Loucy (cell line): ENCODE data around the gene MBNL1.

Experiments used
- H2AFZ ChIP-seq: fragments of 200-600 bp; sonication (generic); 2 replicates; pipeline ENCODE4 v1.6.0; 2016; ENCODE audit warnings: antibody characterized with exemption, mild to moderate bottlenecking, low read length, moderate library complexity
- H3F3A ChIP-seq: fragments of 200-600 bp; 2 replicates; pipeline ENCODE4 v1.6.0; 2016; ENCODE audit warnings: antibody characterized with exemption, low read depth, mild to moderate bottlenecking
- H3K27me3 ChIP-seq: fragments of 200-600 bp; sonication (generic); 2 replicates; pipeline ENCODE4 v1.6.1; 2014; ENCODE audit warnings: low read length, mild to moderate bottlenecking; ENCODE audit not compliant: insufficient read depth, poor library complexity, severe bottlenecking
- H3K36me3 ChIP-seq: fragments of 200-600 bp; sonication (generic); 2 replicates; pipeline ENCODE4 v1.6.1; 2016; ENCODE audit warnings: low read length; ENCODE audit not compliant: insufficient read depth
- H3K4me1 ChIP-seq: fragments of 200-600 bp; sonication (generic); 2 replicates; pipeline ENCODE4 v1.5.1; 2014; ENCODE audit warnings: low read length, mild to moderate bottlenecking; ENCODE audit not compliant: insufficient read depth, poor library complexity, severe bottlenecking
- H3K4me2 ChIP-seq: fragments of 200-600 bp; sonication (generic); 2 replicates; pipeline ENCODE4 v1.6.0; 2014; ENCODE audit warnings: antibody characterized with exemption, low read length, low read depth, mild to moderate bottlenecking; ENCODE audit not compliant: poor library complexity, severe bottlenecking
- H3K4me3 ChIP-seq: fragments of 200-600 bp; sonication (generic); 2 replicates; pipeline ENCODE4 v1.5.1; 2014; ENCODE audit warnings: low read length, mild to moderate bottlenecking, mixed read lengths; ENCODE audit not compliant: poor library complexity, severe bottlenecking
- H3K79me2 ChIP-seq: fragments of 200-600 bp; sonication (generic); 2 replicates; pipeline ENCODE4 v1.6.1; 2014; ENCODE audit warnings: low read length; ENCODE audit not compliant: insufficient read depth
- H3K9ac ChIP-seq: fragments of 200-600 bp; sonication (generic); 2 replicates; pipeline ENCODE4 v1.6.0; 2014; ENCODE audit warnings: mild to moderate bottlenecking, low read depth, low read length, moderate library complexity; ENCODE audit not compliant: poor library complexity, severe bottlenecking
- H3K9me2 ChIP-seq: fragments of 200-600 bp; sonication (generic); replicated peaks from 2 replicates; pipeline ENCODE4 v1.6.1; 2016; ENCODE audit warnings: low read depth, low read length, mixed read lengths
- H3K9me3 ChIP-seq: fragments of 200-600 bp; sonication (generic); 2 replicates; pipeline ENCODE4 v1.6.1; 2014; ENCODE audit warnings: mild to moderate bottlenecking, antibody characterized with exemption, low read length, low read depth; ENCODE audit not compliant: insufficient read depth
- H4K20me1 ChIP-seq: fragments of 200-600 bp; sonication (generic); 2 replicates; pipeline ENCODE4 v1.6.0; 2014; ENCODE audit warnings: antibody characterized with exemption, low read length, mild to moderate bottlenecking; ENCODE audit not compliant: insufficient read depth, poor library complexity, severe bottlenecking
- EZH2phosphoT487 ChIP-seq: fragments of 200-600 bp; IDR thresholded peaks from 2 replicates; pipeline ENCODE4 v1.6.1; 2018; ENCODE audit warnings: antibody characterized with exemption, mild to moderate bottlenecking, moderate library complexity, borderline replicate concordance
- TF ChIP-seq, protein P1 (sequence below): fragments of 200-600 bp; sonication (generic); conservative IDR thresholded peaks from 2 replicates; pipeline ENCODE4 v1.5.1; 2014; ENCODE audit warnings: mild to moderate bottlenecking, antibody characterized with exemption, low read length

Gene MBNL1

DNA sequence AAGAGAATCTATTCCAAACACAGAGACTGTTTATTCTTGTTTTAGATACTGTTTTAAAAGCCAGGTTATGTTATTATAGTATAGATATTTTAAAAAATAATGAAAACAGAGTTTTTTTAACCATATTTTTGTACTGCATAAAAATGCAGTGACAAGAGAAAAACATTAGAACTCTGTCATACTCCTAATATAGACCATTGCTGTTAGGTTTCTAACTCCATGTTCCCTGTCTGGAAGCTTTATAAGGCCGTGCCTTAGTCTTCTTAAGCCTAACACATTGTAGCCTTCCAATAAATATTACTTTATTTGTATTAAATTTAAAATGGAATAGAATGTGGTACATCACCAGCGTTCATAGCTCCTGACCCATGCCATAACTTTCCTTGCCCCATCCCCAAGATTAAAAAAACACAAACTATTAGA lies 53.2 kb downstream of the MBNL1 start:
- Histone ChIP-seq H3K4me3 (no peak overlapping the region), H3K9me2 (no peaks in the 10 kb centered on the region), H3F3A (no peaks in the 10 kb centered on the region), H3K4me2 (no peak overlapping the region), H4K20me1 (peaks cover 88% of the 10 kb centered on the region), H3K36me3 (peaks cover 35% of the 10 kb centered on the region; the same call in 1 of the 2 replicates), H3K27me3 (no peaks in the 10 kb centered on the region), H3K79me2 (peaks cover 98% of the 10 kb centered on the region), H3K4me1 (peaks cover 16% of the 10 kb centered on the region), H2AFZ (no peak overlapping the region), H3K9me3 (peaks cover 4% of the 10 kb centered on the region; the same call in 1 of the 2 replicates), H3K9ac (no peak overlapping the region)
- no peak for TF ChIP-seq EZH2phosphoT487
- TF ChIP-seq, protein P1, sequence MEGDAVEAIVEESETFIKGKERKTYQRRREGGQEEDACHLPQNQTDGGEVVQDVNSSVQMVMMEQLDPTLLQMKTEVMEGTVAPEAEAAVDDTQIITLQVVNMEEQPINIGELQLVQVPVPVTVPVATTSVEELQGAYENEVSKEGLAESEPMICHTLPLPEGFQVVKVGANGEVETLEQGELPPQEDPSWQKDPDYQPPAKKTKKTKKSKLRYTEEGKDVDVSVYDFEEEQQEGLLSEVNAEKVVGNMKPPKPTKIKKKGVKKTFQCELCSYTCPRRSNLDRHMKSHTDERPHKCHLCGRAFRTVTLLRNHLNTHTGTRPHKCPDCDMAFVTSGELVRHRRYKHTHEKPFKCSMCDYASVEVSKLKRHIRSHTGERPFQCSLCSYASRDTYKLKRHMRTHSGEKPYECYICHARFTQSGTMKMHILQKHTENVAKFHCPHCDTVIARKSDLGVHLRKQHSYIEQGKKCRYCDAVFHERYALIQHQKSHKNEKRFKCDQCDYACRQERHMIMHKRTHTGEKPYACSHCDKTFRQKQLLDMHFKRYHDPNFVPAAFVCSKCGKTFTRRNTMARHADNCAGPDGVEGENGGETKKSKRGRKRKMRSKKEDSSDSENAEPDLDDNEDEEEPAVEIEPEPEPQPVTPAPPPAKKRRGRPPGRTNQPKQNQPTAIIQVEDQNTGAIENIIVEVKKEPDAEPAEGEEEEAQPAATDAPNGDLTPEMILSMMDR, result no peak

- Histone ChIP-seq H4K20me1 (peaks cover 86% of the 10 kb centered on the region), H3K4me2 (peak overlapping the region; percentile 6), H3K4me3 (no peak overlapping the region), H2AFZ (no peak overlapping the region), H3K79me2 (peaks cover 98% of the 10 kb centered on the region), H3K9me3 (peaks cover 4% of the 10 kb centered on the region; the same call in 1 of the 2 replicates), H3F3A (no peaks in the 10 kb centered on the region), H3K9ac (no peak overlapping the region), H3K9me2 (no peaks in the 10 kb centered on the region), H3K36me3 (peaks cover 29% of the 10 kb centered on the region; the same call in 1 of the 2 replicates), H3K27me3 (no peaks in the 10 kb centered on the region), H3K4me1 (peaks cover 16% of the 10 kb centered on the region)
- TF ChIP-seq EZH2phosphoT487, result no peak
- TF ChIP-seq, protein P1, result no peak
These were observed 54.0 kb downstream of the MBNL1 start for GRCh38 chr3:152322756-152323155.

DNA sequence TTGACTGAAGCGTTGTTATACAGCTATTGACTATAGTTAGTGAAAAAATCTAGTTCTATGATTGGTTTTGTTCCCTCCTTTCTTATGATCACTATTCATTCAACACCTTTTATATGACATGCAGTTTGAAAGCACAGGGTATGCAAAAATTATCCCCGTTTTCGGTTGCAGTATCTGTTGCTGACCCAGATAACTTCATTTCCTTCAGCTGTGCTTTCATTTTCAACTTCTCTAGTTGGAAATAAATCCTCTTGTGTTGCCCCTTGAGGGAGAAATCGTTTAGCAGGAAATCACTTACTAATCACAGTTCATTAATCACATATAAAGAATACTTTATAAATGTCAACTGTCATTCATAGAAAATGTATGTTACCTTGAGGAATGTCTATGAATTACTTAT lies 55.1 kb downstream of the MBNL1 start:
- Histone ChIP-seq H3K9me3 (peaks cover 4% of the 10 kb centered on the region; the same call in 1 of the 2 replicates), H4K20me1 (peaks cover 86% of the 10 kb centered on the region), H3K4me1 (peaks cover 20% of the 10 kb centered on the region), H3K4me3 (no peak overlapping the region), H3K27me3 (no peaks in the 10 kb centered on the region), H3K9ac (no peak overlapping the region), H3K79me2 (peaks cover 98% of the 10 kb centered on the region), H3K4me2 (peak overlapping the region; percentile 5), H3K36me3 (peaks cover 24% of the 10 kb centered on the region; the same call in 1 of the 2 replicates), H3K9me2 (no peaks in the 10 kb centered on the region), H3F3A (no peaks in the 10 kb centered on the region), H2AFZ (no peak overlapping the region)
- TF ChIP-seq EZH2phosphoT487, result no peak
- TF ChIP-seq, protein P1, result no peak
